Stimulated activated CD4-positive, alpha-beta T cell treated with anti-CD3 and anti-CD28 coated beads, Interleukin-1b, Interleukin-23, amount 100 ng/mL, for 4 hours (primary cell): Measurements from ENCODE around the gene ANXA4.

Experiments
- DNase-seq, 2 donors: peaks; one replicate each; pipeline ENCODE4 v3.0.0-alpha.2; 2020; ENCODE audit warnings: low read depth in 2 of 2

Gene ANXA4

DNA sequence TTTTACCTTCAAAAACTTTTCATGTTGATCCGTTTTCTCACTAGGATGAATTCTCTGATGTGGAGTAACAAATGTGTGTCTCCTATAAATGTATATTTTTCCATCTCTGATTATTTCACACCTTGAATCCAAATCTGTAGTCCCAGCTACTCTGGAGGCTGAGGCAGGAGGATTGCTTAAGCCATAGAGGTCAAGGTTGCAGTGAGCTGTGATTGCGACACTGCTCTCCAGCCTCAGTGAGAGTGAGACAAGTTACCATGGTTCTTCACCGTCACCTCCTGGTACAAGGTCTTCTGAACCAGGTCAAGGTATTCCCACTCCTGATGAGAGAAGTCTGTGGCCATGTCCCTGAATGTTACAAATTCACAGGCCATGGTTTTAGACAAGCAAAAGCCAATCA, 102.6 kb downstream of the ANXA4 start:
- no peak for DNase-seq

- no peak for DNase-seq
Measured at GRCh38 chr2:69846182-69847067, 104.5 kb downstream of the ANXA4 start.

- no peak for DNase-seq
Measured at GRCh38 chr2:69847068-69847828, 105.3 kb downstream of the ANXA4 start.

- no peak for DNase-seq
Measured at GRCh38 chr2:69848186-69848790, 106.4 kb downstream of the ANXA4 start.

DNA sequence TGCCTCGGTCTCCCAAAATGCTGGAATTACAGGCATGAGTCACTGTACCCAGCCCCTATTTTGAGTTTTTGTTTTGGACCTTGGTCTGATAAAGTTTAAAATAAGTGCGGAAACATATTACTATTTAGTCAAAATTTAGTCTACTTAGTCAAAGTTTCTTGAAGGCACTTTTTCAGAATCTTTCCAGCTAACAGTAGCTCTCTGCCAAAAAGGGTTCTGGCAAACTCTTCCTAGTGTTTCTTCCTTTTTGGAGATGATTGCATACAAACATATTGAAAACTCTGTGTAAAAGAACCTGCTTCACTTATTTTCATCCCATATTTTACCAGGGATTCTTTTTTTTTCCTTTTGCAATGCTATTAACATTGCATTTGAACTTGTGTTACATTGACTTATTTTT, 116.3 kb downstream of the ANXA4 start:
- no peak for DNase-seq

DNA sequence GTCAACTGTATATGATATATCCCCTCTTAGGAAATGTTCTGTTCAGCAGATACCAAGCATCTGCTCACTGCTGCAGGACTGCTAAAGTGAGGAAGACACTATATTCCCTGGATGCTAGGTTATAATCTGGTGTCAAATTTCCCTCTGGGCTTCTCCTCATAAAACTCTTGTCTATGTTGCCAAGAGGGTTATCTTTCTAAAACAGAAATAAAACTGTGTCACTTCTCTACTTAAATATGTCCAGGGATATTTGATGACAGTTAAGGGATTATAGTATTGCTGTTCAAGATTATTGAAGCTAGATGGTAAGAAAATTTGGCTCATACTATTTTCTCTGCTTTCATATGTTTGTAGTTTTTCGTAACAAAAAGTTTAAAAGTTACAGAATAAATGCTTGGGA, 121.4 kb downstream of the ANXA4 start:
- no peak for DNase-seq
